WI38 (cell line): ENCODE data around the gene RHEX.

Source experiments
- H3K4me3 ChIP-seq: 2 replicates; pipeline ENCODE4 v1.5.1; 2011; ENCODE audit warnings: low read depth, mild to moderate bottlenecking, control low read depth, low read length
- TF ChIP-seq, protein P1 (sequence below): IDR thresholded peaks from 2 replicates; pipeline ENCODE4 v1.5.1; 2012; ENCODE audit warnings: low read depth, mild to moderate bottlenecking, control low read depth, low read length

RHEX gene

GRCh38 chr1:206067486-206068227, 14.7 kb downstream of the RHEX start:
- TF ChIP-seq, protein P1, sequence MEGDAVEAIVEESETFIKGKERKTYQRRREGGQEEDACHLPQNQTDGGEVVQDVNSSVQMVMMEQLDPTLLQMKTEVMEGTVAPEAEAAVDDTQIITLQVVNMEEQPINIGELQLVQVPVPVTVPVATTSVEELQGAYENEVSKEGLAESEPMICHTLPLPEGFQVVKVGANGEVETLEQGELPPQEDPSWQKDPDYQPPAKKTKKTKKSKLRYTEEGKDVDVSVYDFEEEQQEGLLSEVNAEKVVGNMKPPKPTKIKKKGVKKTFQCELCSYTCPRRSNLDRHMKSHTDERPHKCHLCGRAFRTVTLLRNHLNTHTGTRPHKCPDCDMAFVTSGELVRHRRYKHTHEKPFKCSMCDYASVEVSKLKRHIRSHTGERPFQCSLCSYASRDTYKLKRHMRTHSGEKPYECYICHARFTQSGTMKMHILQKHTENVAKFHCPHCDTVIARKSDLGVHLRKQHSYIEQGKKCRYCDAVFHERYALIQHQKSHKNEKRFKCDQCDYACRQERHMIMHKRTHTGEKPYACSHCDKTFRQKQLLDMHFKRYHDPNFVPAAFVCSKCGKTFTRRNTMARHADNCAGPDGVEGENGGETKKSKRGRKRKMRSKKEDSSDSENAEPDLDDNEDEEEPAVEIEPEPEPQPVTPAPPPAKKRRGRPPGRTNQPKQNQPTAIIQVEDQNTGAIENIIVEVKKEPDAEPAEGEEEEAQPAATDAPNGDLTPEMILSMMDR, result no peak
- H3K4me3 ChIP-seq, result no peak overlapping the region

- TF ChIP-seq, protein P1, result no peak
- H3K4me3 ChIP-seq, result no peak overlapping the region
These were observed 15.3 kb downstream of the RHEX start for GRCh38 chr1:206068314-206068713.

GRCh38 chr1:206070627-206071304, 17.8 kb downstream of the RHEX start:
- TF ChIP-seq, protein P1, result no peak
- H3K4me3 ChIP-seq, result no peak overlapping the region

DNA sequence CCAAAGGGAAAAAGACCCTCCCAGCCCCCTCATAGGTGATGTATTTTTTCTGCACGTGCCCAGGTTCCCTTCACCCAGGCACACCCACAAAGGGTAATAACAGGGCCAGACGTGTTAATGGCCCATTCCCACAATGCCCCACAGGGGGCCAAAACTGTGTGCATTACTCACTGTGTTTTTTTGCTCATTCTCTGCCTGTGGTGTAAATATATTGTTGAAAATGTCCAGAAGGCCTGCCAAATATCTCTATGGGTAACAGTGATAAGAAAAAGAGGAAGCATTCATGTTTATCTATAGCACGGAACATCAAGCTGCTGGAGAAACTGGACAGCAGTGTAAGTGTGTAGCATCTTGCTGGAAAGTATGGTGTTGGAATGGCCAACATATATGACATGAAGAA, 21.9 kb downstream of the RHEX start:
- no peak overlapping the region for H3K4me3 ChIP-seq
- TF ChIP-seq, protein P1, result no peak

- TF ChIP-seq, protein P1, result no peak
- no peak overlapping the region for H3K4me3 ChIP-seq
These were observed 23.1 kb downstream of the RHEX start for GRCh38 chr1:206075786-206076755.

GRCh38 chr1:206079135-206079534, 26.2 kb downstream of the RHEX start:
- no peak overlapping the region for H3K4me3 ChIP-seq
- TF ChIP-seq, protein P1, result no peak
